Measurements from ENCODE around the gene TGIF1.

DNA sequence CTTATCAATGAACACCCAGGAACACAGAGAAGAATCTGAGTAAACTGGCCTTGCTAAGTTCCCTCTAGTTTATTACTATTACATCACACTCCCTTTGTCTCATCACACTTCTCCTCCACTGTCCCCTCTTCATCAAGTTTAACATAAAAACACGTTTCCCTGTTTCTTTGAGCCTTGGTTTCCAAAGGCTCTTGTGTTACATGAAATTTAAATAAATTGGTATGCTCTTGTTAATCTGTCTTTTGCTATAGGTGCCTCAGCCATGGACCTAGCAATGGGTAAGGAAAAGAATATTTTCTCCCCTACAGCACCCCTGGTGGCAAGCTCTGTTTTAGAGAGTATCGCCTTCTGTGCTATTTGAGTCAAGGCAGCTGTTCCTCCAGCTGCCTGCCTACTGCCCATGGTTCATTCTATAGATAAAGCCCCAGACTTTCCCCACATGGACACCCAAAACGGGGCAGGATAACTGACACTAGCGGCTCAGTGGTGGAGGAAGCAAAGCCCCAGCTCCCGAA is 31.8 kb downstream of the TGIF1 start:
- TF ChIP-seq EZH2phosphoT487 (IDR thresholded peaks at IDR 0.05), result no peak
- TF ChIP-seq, protein P1, sequence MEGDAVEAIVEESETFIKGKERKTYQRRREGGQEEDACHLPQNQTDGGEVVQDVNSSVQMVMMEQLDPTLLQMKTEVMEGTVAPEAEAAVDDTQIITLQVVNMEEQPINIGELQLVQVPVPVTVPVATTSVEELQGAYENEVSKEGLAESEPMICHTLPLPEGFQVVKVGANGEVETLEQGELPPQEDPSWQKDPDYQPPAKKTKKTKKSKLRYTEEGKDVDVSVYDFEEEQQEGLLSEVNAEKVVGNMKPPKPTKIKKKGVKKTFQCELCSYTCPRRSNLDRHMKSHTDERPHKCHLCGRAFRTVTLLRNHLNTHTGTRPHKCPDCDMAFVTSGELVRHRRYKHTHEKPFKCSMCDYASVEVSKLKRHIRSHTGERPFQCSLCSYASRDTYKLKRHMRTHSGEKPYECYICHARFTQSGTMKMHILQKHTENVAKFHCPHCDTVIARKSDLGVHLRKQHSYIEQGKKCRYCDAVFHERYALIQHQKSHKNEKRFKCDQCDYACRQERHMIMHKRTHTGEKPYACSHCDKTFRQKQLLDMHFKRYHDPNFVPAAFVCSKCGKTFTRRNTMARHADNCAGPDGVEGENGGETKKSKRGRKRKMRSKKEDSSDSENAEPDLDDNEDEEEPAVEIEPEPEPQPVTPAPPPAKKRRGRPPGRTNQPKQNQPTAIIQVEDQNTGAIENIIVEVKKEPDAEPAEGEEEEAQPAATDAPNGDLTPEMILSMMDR (IDR thresholded peaks at IDR 0.05), result peak; percentile 69
